Stimulated activated CD4-positive, alpha-beta T cell treated with anti-CD3 and anti-CD28 coated beads, Interleukin-2, amount 100 ng/mL, for 48 hours (primary cell): ENCODE measurements around the gene CROT.

Experiments used
- DNase-seq, 2 donors: peaks; one replicate each; pipeline ENCODE4 v3.0.0-alpha.2; 2020

Gene CROT

GRCh38 chr7:87416682-87417587, 71.5 kb downstream of the CROT start:
- peak; percentile 67 to 75 for DNase-seq

GRCh38 chr7:87420173-87420572, 74.7 kb downstream of the CROT start:
- DNase-seq = no peak

- DNase-seq = no peak
These were observed 78.6 kb downstream of the CROT start for GRCh38 chr7:87424075-87424474.

- no peak for DNase-seq
These were observed 80.7 kb downstream of the CROT start for GRCh38 chr7:87426160-87426559.

- DNase-seq = no peak
These were observed 81.8 kb downstream of the CROT start for GRCh38 chr7:87427288-87427687.

GRCh38 chr7:87432536-87432935, 87.1 kb downstream of the CROT start:
- no peak for DNase-seq

GRCh38 chr7:87435546-87435945, 90.1 kb downstream of the CROT start:
- no peak for DNase-seq

- no peak for DNase-seq
These were observed 100.4 kb downstream of the CROT start for GRCh38 chr7:87445897-87446296.

GRCh38 chr7:87447116-87447635, 101.7 kb downstream of the CROT start:
- no peak for DNase-seq

- DNase-seq = no peak
These were observed 102.9 kb downstream of the CROT start for GRCh38 chr7:87448388-87448787.
